NCI-H1092 (cell line): ENCODE measurements around the gene CCDC17.
"Not testable (repeated sequence)": the region's sequence is repeated elsewhere in the genome, so short reads cannot be mapped to it uniquely, and the experiment has no call there.

ENCODE experiments used
- DNase-seq: peaks from one replicate; lab custom pipeline; 2025; lab: John Stamatoyannopoulos, UW

Gene CCDC17

DNA sequence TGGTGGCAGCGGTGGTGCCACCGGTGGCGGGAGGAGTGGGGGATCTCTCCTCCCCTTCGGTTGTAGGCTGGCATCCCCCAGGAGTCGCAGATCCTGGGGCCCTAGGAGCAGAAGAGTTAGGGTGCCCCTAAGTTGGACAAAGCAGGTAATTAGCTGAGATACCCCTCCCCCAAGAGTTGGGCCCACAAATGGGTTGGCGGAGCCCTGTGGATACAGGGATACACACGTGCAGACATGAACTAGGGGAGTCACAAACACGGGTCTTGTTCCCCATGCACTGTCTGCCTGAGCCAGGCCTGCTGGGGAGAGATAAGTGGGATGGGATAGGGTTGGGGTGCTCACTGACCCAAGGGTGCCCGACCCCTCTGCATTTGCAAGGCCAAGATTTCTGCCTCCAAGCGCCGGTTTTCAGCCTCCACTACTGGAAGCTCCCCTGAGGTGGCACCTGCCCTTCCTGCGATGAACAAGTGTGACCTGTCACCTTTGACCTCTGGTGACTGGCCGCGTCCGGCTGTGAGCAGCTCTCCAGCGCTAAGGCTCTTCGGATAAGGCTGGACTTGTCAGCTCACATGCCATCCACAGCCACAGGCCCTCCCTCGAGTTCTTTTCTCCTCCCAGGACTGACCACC lies 1.8 kb downstream of the CCDC17 start:
- DNase-seq = no peak

DNA sequence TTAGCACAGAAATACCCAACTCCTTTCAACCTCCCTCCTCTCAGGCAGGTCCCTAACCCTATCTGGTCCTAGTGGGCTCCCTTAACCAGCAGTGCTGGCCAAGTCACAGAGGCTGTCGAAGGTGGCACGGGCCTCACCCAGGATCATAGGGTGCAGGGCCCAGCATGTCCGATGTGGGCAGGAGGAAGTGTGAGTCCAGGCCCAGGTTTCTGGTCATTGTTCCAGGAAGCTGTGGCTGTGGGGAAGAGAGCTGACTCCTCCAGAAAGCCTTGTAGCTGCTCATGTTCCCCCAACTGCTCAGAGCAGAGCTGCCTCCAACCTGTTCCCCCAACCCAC lies 2.4 kb downstream of the CCDC17 start:
- no peak for DNase-seq

DNA sequence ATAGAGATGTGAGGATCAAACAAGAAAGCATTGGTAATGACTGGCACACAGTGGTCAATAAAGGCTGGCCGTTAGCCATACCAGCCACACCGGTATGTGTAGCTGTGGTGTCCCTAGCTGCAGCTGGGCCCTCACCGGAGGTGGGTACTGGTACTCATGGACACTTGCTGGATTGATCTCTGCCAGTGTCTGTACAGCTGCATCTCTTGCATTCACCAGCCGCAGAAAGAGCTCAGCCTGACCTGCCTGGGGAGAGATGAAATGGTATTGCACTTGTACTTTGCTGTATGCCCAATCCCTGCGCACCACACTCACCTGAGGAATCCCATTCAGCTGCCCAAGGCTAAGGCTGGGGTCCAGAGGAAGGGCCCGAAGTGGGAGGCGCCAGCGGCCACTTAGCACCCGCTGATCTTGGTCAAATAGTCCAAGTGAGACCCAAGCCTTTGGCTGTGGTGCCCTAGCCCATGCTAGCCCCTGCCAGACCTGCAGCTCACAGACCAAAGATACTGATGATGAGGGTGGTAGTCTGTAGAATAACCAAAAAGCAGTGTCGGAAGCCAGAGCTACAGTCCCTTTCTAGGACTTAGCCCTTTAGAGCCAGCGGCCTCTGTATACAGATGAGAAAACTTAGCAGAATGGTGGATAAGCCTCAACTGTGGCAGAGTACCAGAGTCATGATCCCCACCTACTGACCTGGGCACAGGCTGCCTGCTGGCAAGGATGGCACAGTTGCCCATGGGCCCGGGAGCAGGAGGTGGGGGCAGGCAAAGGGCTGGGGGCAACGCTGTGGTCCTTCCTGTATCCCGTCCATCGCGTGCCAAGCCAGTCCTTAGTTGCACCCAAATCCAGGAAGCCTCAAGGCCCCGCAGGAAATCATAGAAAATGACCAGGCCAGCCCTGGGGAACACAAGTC lies 3.0 kb downstream of the CCDC17 start:
- DNase-seq = no peak

DNA sequence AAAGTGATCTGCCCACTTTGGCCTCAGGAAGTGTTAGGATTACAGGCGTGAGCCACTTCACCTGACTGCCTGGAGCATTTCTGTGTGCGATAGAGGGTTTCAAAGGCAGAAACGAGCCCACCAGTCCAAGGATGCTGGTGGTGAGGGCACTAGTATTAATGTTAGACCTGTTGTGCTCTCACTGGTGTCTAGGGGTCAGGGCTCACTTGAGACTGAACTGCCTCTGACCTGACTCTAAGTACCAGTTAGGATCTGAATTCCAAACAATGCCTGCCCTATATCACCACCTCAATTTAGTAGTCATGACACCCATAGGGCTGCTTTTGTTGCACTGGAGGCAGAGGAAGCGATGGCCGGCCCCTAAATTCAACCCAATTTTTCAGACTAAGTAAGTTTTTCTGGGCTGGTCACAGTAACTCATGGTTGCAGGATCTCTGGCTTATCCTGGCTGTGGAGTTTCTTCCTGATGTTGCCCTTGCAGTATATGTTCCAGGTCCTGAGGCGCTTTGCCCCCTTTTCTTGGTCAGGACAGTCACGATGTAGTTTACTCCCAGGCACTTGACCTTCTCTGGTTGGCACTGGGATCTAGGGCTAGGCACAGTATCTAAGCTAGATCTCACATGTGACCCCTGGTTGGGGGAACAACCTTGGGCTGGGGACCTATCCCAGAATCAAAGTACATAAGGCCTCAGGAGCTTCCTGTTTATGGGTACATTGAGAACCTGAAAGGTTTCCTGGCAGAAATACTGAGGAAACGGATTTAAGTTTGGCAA lies 4.5 kb downstream of the CCDC17 start:
- DNase-seq = no peak

DNA sequence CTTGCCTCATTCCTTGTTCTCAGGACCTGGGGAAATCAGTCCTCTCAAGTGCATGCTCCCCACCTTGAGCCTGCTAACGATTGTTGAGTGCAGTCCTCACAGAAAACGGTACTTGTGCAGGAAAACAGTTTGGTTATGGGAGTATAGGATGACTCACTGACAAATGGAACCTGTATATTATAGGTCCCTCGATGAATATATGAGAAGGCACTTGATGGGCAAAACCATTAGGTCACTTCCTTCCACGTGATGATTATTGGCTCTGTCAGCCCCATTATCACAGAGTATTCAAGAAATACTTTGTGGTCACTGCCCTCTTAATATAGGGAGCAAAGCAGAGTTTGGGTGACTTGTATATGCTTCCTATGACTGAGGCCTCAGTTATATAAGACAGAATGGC lies 6.2 kb downstream of the CCDC17 start:
- DNase-seq = no peak

DNA sequence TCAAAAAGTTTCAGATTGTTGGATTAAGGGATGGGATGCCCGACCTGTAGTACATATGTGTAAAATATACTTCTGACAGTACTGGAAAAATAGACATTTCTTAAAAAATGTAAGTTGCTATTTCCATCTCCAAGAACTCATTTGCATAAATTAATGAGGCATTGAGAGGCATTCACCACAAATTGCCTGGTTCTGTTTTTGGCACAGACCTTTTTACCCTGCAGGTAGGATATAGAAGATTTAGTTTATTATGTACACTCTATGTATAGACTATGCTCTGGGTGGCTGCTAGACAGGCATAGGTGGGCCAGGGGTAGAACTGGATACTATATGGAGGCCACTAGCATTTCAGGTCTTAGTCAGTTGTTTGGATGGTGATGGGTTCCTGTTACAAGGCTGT lies 8.0 kb downstream of the CCDC17 start:
- no peak for DNase-seq

DNA sequence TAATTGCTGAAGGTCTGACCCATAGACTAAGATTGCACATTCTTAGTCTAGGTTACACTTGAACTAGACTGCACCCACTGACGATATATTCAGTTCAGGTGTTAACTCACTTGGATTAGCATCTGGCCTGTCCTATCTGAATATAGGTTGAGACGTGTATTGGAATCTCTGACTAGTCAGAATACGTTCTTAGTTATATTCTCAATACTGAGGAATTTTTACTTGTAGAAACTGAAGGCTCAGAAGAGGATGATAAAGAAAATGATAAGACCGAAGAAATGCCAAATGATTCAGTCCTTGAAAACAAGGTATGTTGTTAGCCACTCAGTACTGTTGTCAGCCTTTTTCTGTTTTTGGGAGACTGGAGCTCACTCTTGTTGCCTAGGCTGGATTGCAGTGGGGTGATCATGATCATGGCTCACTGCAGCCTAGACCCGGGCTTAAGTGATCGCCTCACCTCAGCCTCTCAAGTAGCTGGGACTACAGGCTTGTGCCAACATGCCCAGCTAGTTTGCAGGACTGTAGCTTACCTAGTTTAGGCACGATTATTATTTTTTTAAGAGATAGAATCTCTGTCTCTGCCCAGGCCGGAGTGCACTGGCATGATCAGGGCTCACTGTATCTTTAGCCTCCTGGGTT lies 10.8 kb downstream of the CCDC17 start:
- no peak for DNase-seq

DNA sequence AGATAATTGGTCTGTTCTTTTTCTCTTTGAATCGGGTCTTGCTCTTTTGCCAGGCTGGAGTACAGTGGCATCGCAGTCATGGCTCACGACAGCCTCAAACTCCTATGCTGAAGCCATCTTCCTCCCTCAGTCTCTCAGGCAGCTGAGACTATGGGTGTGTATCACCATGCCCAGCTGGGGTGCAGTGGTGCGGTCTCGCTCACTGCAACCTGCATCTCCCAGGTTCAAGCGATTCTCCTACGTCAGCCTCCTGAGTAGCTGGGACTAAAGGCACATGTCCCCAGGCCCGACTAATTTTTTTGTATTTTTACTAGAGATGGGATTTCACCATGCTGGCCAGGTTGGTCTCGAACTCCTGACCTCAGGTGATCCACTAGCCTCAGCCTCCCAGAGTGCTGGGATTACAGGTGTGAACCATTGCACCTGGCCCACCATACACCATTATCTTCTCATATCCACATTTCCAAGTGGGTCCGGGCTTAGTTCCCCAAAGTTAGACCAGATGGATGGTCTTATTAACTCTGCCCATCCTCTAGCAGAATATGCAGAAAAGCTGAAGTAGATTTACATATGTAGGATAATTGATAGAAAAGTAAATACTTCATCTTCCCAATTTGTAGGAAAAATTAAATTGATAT lies 13.1 kb downstream of the CCDC17 start:
- DNase-seq = no peak

DNA sequence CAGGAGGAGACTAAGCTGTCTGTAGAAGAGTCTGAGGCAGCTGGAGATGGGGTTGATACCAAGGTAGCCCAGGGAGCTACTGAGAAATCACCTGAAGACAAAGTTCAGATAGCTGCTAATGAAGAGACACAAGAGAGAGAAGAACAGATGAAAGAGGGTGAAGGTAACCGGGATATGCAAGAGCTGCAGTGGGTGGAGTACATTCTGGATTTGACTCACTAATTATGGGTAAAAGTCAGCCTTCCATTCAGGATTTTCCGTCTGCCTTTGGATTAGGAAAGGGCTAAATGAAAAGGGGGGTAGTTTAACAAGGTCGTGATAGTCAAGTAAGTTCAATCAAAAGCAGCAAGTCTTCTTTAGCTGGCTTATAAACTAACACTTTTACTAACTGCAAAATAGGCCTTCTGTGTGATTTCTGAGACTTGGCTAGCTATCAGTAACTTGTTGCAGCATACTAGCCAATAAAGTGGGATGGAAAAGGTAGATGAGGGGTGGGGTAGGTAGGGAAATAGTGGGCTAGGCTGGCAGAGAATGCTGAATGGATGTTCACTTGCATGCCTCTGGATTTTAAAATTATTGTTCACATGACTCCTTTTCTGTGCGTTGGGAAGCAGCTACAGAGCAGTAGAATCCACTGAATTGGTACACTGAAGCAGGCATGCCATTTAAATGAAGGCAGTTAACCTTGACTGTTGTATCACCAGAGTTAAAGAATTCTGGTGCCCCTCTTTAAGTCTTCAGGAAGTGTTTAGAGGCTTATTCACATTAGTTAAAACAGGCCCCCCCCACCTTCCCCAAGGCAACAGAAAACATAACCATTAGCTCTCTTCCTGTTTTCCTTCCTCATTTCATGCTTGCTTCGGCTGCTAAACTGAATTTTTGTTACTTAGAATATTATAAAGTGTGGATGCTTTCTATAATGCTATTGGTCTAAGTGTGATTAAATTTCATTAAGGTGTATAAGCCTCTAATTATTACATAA lies 15.4 kb downstream of the CCDC17 start:
- DNase-seq = no peak

DNA sequence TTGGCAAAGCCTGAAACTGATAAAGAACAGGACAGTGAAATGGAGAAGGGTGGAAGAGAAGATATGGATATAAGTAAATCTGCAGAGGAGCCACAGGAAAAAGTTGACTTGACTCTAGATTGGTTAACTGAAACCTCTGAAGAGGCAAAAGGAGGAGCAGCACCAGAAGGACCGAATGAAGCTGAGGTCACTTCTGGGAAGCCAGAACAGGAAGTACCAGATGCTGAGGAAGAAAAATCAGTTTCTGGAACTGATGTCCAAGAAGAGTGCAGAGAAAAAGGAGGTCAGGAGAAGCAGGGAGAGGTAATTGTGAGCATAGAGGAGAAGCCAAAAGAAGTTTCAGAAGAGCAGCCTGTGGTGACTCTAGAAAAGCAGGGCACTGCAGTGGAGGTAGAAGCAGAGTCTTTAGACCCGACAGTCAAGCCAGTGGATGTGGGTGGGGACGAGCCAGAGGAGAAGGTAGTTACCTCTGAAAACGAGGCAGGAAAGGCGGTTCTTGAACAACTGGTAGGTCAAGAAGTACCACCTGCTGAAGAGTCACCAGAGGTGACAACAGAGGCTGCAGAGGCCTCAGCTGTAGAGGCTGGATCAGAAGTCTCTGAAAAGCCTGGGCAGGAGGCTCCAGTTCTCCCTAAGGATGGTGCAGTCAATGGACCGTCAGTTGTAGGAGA lies 16.3 kb downstream of the CCDC17 start:
- DNase-seq = no peak

DNA sequence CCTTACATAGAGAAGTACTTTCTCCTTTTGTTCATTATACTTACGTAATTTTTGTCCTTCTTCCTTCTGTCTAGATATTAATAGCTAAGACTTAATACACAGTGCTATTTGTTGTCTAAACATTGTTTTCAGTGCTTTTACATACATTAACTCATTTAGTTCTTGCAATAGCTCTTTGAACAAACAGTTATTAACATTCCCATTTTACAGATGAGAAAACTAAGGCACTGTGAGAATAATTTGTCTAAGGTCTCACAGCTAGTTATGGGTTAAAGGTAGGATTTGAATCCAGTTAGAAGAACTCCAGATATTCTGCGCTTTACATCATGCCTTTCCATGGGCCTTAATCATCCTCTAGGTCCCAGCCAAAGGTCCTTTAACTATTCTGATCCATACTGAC lies 19.6 kb downstream of the CCDC17 start:
- DNase-seq = no peak

DNA sequence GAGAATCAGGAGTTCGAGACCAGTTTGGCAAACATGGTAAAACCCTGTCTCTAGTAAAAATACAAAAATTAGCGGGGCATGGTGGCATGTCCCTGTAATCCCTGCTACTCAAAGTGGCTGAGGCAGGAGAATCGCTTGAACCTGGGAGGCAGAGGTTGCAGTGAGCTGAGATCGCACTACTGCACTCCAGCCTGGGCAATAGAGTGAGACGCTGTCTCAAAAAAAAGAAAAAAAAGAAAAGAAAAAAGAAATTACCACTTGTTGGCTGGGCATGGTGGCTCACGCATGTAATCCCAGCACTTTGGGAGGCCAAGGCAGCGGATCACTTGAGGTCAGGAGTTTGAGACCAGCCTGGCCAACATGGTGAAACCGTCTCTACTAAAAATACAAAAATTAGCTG lies 27.1 kb downstream of the CCDC17 start:
- DNase-seq = not testable (repeated sequence)

DNA sequence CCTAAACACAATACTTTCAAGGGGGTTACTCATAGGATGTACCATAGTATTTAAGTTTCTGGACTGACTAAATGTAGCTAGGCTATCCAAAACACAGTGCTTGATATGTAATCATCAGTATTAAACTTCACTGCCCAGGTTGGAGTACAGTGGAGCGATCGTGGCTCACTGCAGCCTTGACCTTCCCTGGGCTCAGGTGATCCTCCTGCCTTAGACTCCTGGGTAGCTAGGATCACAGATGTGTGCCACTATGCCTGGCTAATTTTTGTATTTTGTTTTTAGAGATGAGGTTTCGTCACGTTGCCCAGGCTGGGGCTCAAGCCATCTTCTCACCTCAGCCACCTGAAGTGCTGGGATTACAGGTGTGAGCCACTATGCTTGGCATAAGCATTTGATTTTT lies 29.4 kb downstream of the CCDC17 start:
- no peak for DNase-seq

DNA sequence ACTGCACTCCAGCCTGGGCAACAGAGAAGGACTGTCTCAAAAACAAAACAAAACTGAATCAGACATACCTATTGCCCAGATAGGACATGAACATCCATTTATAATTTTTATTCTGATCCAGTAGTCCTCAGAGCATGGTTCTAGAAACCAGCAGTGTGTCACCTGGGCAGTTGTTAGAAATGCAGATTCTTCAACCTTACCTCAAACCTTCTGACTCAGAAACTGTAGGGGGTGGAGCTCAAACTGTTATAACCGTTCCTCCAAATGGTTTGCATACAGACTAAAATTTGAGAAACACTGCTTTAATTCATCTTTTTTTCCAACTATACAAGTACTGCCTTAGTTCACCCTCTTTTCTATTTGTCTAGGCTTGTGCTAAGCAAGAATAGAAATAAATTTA lies 34.0 kb downstream of the CCDC17 start:
- no peak for DNase-seq

DNA sequence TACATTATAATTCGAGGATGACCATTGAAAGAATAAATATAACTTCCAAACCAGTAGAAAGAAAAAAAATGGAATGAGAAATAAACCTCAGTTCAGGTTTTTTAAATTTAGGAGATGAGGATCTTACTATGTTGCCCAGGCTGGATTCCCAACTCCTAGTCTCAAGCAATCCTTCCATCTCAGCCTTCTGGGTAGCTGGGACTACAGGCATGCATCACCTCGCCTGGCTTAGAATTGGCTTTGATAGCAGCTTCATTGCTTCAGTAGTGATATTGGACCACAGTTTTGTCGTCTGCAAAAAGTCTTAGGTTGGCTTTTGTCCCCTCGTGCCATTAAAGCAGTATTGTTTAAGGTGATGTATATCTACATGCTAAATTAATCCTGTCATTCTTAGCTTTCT lies 37.1 kb downstream of the CCDC17 start:
- DNase-seq = no peak

DNA sequence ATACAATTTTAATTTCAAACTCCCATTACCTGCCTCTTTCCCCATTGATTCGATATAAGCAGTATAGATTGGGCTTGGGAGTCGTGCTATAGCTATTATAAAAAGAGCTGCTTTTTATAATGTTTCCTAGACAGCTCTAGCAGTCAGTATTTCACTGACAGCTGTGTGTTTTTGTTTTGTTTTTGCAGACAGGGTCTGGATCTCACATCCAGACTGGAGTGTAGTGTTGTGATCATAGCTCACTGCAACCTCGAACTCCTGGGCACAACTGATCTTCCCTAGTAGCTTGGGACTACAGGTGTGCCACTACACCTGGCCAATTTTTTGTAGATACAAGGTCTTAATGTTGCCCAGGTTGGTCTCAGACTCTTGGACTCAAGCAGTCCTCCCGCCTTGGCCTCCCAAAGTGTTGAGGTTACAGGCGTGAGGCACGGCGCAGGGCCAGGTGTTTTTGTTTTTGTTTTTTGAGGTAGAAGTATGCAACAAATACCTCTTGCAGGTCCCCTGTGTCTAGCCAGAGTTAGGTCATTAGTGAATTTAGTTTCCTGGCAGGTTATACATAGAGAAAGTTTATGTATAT lies 38.3 kb downstream of the CCDC17 start:
- no peak for DNase-seq

DNA sequence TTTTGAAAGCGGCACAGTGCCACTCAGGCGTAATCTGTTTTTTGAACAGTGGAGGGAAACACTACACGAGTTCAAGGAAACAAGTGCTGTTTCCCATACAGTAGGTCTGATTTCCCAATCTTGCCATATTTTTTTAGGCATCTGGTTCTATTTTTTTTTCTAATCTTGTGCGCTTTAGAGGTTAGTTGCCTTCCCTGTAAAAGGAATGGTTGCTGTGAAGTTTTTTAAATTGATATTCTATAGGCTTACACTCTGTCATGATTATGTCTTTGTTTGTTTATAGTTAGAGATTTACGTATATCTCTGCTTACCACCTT lies 38.8 kb downstream of the CCDC17 start:
- no peak for DNase-seq

DNA sequence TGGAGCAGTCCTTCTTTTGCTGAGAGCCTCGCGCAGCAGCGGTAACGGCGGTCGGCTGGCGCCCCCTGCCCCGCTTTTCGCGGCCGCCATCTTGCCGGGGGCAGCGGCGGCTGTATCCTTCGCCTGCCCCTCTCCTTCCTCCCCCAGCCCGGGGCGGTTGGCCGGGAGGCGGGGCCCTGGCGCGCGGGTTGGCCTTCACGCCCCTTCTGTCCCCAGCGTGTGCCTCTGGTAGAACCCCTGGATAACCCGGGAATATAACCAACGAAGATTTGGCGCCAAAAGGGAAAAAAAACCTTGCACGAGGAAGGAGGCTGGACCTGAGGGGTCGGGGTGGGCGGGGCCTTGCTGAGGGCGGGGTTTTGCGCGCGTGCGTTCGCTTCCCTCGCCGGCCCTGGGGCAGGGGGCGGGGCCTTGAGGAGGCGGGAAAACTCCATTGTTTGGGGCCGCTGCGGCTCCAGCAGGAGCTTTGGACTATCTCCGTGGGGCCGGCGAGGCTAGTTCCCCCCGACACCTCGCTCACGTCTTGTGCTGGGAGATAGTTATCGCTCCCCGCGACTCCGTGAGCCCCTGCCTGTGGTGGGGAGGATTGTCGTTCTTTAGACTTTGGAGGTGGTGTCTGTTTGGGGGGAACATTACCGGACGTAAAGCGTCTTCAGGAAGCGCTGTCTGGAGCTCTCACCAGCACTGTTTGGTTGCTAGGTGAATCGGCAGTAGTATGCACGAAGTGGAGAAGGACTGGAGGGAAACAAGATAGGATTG lies 39.3 kb downstream of the CCDC17 start:
- peak; percentile 99 for DNase-seq

DNA sequence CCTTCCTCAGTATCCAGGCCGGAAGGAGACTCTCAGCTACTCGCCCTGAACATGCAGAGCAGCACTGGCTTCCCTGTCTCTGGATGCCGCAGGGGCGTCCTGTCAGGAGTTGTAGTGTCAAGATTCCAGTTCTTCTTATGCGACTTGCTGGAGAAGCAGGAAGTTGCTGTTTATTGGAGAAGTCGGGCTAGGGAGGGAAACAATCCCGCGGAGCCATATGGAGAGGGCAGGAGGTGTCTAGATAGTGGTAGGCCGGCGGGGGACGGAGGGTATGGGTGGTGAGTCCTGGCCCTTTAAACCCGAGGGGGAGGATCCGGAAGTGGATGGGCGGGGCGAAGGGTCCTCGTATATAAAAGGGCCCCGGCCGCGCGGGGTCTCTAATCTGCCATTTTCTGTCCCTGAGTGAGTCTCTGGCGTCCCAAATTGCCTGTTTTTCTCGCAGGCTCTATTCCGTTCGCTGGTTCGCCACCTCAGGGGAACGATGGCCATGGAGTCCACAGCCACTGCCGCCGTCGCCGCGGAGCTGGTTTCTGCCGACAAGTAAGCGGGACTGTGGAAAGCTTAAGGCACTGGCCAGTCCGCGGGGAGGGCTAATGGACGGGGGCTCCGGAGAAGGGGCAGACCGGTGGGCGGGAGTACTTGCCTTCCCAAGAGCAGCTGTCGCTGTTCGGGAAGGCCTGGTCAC lies 40.0 kb downstream of the CCDC17 start, which contains the start of gene NASP:
NASP (plus strand) TSS at position 376 of the 685 bp plus-strand sequence; CDS start at position 482, 106 bp downstream.
- DNase-seq = peak; percentile 93
